Lung (tissue), 12 donors: Measurements from ENCODE around the gene OR4F6. TPM values are rescaled to one million over a fixed set of nuclear protein-coding genes. Genes with fewer than 3 reads are reported as not detected.
A peak's percentile ranks its signal among the peaks of the same experiment; 100 is the strongest.
"Not testable (repeated sequence)": the region's sequence is repeated elsewhere in the genome, so short reads cannot be mapped to it uniquely, and the experiment has no call there.

Experiments used
- ATAC-seq: fragments of 200-7000 bp; cut with Tn5 transposase; one replicate; pipeline ENCODE4 v1.9.1; 2020; ENCODE audit warnings: moderate number of reproducible peaks; ENCODE audit not compliant: insufficient read depth, low FRiP score
- DNase-seq, 3 donors: peaks; one replicate each; pipeline ENCODE4 v3.0.0-alpha.2; 2013 to 2017
- H3K27ac ChIP-seq, 2 donors: one replicate each; pipeline ENCODE4 v1.5.1; 2013; ENCODE audit warnings: mild to moderate bottlenecking in 2 of 2, moderate library complexity in 2 of 2, control low read depth in 1 of 2, inconsistent platforms in 1 of 2, low read depth in 1 of 2, low read length in 1 of 2
- H3K27me3 ChIP-seq, 3 donors: one replicate each; pipeline ENCODE4 v1.5.1; 2013; ENCODE audit warnings: low read length in 2 of 3; ENCODE audit not compliant: control insufficient read depth in 3 of 3, insufficient read depth in 3 of 3
- H3K36me3 ChIP-seq, 4 donors: one replicate each; pipeline ENCODE4 v1.5.1; 2013; ENCODE audit warnings: low read length in 4 of 4, mild to moderate bottlenecking in 1 of 4, moderate library complexity in 1 of 4; ENCODE audit not compliant: control insufficient read depth in 4 of 4, insufficient read depth in 4 of 4
- H3K4me1 ChIP-seq, 5 donors: one replicate each; pipeline ENCODE4 v1.5.1; 2013; ENCODE audit warnings: low read length in 5 of 5, mild to moderate bottlenecking in 2 of 5, moderate library complexity in 1 of 5; ENCODE audit not compliant: control insufficient read depth in 5 of 5, insufficient read depth in 5 of 5
- H3K4me3 ChIP-seq: one replicate; pipeline ENCODE4 v1.5.1; 2013; ENCODE audit warnings: mild to moderate bottlenecking, control low read depth, moderate library complexity
- H3K9ac ChIP-seq, 2 donors: one replicate each; pipeline ENCODE4 v1.5.1; 2013; ENCODE audit warnings: low read length in 2 of 2, control low read depth in 1 of 2; ENCODE audit not compliant: insufficient read depth in 1 of 2
- H3K9me3 ChIP-seq, 4 donors: one replicate each; pipeline ENCODE4 v1.5.1; 2013; ENCODE audit warnings: low read length in 3 of 4, mild to moderate bottlenecking in 1 of 4, moderate library complexity in 1 of 4; ENCODE audit not compliant: control insufficient read depth in 4 of 4, insufficient read depth in 3 of 4
- WGBS, 2 donors: extraction: QIAGEN DNeasy Blood & Tissue Kit; methylation state at CpG; one replicate each; pipeline ENCODE4 v1.1.7; 2013; 5-methylcytosine and 5-hydroxymethylcytosine counted together
- polyA plus RNA-seq, 2 donors: library from polyadenylated mRNA; stranded (reverse); fragments of 200-250 nt; gene quantifications; one replicate each; pipeline ENCODE4 v1.2.1, GENCODE V29; 2013
- total RNA-seq, 2 donors: library from RNA; depleted of rRNA in 1 of 2; stranded (reverse); fragments of >200 nt in 1 of 2; gene quantifications; one replicate each; pipeline ENCODE4 v1.2.1, GENCODE V29; 2014 to 2021
- TF ChIP-seq, protein P1 (sequence below): IDR thresholded peaks from 2 replicates; pipeline ENCODE4 v1.5.1; 2012; ENCODE audit warnings: mild to moderate bottlenecking; ENCODE audit errors: control extremely low read depth, extremely low read depth
- donor health status: control.
- donor health status: control.
- donor health status: Bipolar disorder and iron deficiency.
- donor health status: healthy.
- donor health status: DM: yes; HTN: yes; CAD: no.

Gene OR4F6
- total and polyA plus RNA-seq, 4 donors, result not detected

- Histone ChIP-seq H3K4me3 (no peak overlapping the region), H3K27me3 (no peaks in the 10 kb centered on the region), H3K27ac (no peak overlapping the region), H3K36me3 (no peaks in the 10 kb centered on the region), H3K9me3 (no peaks in the 10 kb centered on the region), H3K4me1 (no peaks in the 10 kb centered on the region), H3K9ac (no peak overlapping the region)
- DNase-seq (no peak), ATAC-seq (no peak)
- TF ChIP-seq, protein P1, sequence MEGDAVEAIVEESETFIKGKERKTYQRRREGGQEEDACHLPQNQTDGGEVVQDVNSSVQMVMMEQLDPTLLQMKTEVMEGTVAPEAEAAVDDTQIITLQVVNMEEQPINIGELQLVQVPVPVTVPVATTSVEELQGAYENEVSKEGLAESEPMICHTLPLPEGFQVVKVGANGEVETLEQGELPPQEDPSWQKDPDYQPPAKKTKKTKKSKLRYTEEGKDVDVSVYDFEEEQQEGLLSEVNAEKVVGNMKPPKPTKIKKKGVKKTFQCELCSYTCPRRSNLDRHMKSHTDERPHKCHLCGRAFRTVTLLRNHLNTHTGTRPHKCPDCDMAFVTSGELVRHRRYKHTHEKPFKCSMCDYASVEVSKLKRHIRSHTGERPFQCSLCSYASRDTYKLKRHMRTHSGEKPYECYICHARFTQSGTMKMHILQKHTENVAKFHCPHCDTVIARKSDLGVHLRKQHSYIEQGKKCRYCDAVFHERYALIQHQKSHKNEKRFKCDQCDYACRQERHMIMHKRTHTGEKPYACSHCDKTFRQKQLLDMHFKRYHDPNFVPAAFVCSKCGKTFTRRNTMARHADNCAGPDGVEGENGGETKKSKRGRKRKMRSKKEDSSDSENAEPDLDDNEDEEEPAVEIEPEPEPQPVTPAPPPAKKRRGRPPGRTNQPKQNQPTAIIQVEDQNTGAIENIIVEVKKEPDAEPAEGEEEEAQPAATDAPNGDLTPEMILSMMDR, result no peak
- WGBS, 2 donors, result 91 to 96% methylated on average over 8 of the region's 8 CpGs
Measured at GRCh38 chr15:101772921-101773320, 30.4 kb upstream of the OR4F6 start.

DNA sequence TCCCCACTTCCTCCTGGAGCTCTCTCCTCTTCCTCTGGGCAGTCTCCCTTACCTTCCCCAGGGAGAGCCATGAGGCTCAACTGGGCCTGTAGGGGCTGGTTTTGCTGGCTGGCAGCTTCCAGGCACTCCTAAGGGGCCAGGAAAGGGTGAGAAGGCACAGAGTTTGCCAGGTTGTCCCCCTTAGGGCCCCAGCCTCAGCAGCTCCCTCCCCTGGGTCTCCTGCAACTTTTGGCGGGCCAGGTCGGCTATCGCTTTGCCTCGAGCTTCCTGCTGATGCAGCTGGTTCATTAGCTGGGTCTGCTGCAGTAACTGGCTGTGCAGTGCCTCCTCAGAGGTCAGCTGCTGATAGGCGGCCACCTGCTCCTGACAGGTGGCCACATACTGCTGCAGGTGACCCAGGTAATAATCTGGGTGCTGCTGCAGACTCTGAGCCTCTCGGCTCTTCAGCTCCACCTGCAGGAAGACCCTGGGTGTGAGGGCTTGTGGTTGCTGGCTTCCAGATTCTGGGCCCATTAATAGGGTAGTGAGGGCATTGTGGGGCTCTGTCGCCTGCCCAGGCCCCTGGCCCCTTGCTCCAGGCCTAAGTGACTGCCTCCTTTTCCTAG is 29.7 kb upstream of the OR4F6 start:
- no peak overlapping the region for H3K9ac ChIP-seq
- no peaks in the 10 kb centered on the region for H3K9me3 ChIP-seq
- no peaks in the 10 kb centered on the region for H3K27me3 ChIP-seq
- no peak overlapping the region for H3K27ac ChIP-seq
- ATAC-seq (no peak), DNase-seq (no peak)
- H3K4me1 ChIP-seq, result no peaks in the 10 kb centered on the region
- H3K4me3 ChIP-seq, result no peak overlapping the region
- H3K36me3 ChIP-seq, result no peaks in the 10 kb centered on the region
- 64 to 81% methylated on average over 7 of the region's 7 CpGs for WGBS, 2 donors
- TF ChIP-seq, protein P1, result no peak

- WGBS, 2 donors, result 85 to 94% methylated on average over 10 of the region's 10 CpGs
- Histone ChIP-seq H3K27me3 (no peaks in the 10 kb centered on the region), H3K27ac (no peak overlapping the region), H3K36me3 (no peaks in the 10 kb centered on the region), H3K4me1 (no peaks in the 10 kb centered on the region), H3K9ac (no peak overlapping the region), H3K4me3 (no peak overlapping the region), H3K9me3 (no peaks in the 10 kb centered on the region)
- TF ChIP-seq, protein P1, result no peak
- ATAC-seq (no peak), DNase-seq (no peak)
Measured at GRCh38 chr15:101775136-101775535, 28.2 kb upstream of the OR4F6 start.

DNA sequence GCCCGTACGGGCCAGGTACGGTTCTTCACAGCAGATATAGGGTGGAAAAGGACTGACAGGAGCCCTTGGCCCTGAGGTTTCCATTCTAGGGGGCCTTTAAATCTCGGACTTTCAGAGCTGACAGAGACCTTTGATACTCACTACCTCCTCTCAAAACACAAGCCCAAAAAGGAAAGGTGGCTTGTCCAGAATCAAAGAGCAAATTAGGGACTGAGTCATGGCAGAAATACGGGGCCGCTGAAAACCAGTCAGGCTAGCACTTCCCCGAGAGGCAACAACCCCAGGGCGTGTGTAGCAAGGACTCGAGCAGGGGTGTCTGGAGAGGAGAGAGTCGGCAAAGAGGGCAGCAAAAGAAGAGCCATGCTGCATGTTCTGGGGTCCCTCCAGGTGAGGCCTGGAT is 24.7 kb upstream of the OR4F6 start:
- not testable (repeated sequence) for H3K9me3 ChIP-seq, DNase-seq, H3K27ac ChIP-seq, H3K4me1 ChIP-seq, H3K4me3 ChIP-seq, H3K27me3 ChIP-seq, ATAC-seq, H3K36me3 ChIP-seq, H3K9ac ChIP-seq
- 84 to 90% methylated on average over 10 of the region's 10 CpGs for WGBS, 2 donors

GRCh38 chr15:101780225-101780624 is 23.1 kb upstream of the OR4F6 start:
- not testable (repeated sequence) for H3K27ac ChIP-seq, H3K27me3 ChIP-seq, H3K4me3 ChIP-seq, H3K9me3 ChIP-seq, ATAC-seq, H3K4me1 ChIP-seq, H3K36me3 ChIP-seq, H3K9ac ChIP-seq
- WGBS, 2 donors, result 0% methylated on average over 1 of the region's 1 CpG
- DNase-seq, result peak in 2 of 3 donors; percentile 27 to 40
